AG09319 (cell line): ENCODE data around the gene GCH1.
"Not testable (repeated sequence)": the region's sequence is repeated elsewhere in the genome, so short reads cannot be mapped to it uniquely, and the experiment has no call there.

Source experiments
- DNase-seq: peaks from one replicate; pipeline ENCODE4 v3.0.0-alpha.2; 2010; ENCODE audit warnings: low read depth; ENCODE audit errors: extremely low read depth
- TF ChIP-seq, protein P1 (sequence below): IDR thresholded peaks from 2 replicates; pipeline ENCODE4 v1.5.1; 2011; ENCODE audit warnings: low read depth, mild to moderate bottlenecking, inconsistent platforms, low read length, moderate library complexity

GCH1 gene

DNA sequence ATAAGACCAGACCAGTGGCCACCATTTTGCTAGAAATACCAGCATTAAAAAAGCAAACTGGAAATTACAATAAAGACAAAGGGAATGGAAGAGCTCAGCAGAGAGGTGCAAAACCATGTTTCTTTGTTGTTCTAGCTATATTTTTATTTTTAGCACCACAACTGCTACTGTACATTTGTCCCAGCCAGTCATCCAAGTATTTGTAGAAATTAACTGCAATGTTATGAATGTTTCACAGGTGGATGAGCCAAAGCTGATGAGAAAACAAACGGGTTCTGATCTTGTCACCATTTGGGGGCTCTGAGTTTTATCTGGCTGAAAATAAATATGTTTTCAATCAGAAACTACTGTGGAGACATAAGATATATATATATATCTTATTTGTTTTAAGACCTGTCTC lies 24.9 kb upstream of the GCH1 start:
- DNase-seq = no peak
- TF ChIP-seq, protein P1, sequence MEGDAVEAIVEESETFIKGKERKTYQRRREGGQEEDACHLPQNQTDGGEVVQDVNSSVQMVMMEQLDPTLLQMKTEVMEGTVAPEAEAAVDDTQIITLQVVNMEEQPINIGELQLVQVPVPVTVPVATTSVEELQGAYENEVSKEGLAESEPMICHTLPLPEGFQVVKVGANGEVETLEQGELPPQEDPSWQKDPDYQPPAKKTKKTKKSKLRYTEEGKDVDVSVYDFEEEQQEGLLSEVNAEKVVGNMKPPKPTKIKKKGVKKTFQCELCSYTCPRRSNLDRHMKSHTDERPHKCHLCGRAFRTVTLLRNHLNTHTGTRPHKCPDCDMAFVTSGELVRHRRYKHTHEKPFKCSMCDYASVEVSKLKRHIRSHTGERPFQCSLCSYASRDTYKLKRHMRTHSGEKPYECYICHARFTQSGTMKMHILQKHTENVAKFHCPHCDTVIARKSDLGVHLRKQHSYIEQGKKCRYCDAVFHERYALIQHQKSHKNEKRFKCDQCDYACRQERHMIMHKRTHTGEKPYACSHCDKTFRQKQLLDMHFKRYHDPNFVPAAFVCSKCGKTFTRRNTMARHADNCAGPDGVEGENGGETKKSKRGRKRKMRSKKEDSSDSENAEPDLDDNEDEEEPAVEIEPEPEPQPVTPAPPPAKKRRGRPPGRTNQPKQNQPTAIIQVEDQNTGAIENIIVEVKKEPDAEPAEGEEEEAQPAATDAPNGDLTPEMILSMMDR = no peak

DNA sequence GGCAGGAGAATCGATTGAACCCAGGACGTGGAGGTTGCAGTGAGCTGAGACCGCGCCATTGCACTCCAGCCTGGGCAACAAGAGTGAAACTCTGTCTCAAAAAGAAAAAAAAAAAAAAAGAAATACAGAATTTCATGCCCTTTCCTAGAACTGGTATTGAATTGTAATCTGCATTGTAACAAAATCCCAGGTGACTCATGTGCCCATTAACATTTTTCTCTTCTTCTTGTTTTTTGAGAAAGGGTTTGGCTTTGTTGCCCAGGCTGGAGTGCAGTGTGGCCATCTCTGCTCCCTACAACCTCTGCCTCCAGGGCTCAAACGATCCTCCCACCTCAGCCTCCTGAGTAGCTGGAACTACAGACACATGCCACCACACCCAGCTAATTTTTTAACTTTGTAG lies 23.9 kb upstream of the GCH1 start:
- not testable (repeated sequence) for DNase-seq

GRCh38 chr14:54922598-54922997 lies 20.0 kb upstream of the GCH1 start:
- DNase-seq = peak; percentile 18
- TF ChIP-seq, protein P1 = no peak

- DNase-seq = no peak
- TF ChIP-seq, protein P1 = no peak
Observed at GRCh38 chr14:54920052-54920451, 17.4 kb upstream of the GCH1 start.

DNA sequence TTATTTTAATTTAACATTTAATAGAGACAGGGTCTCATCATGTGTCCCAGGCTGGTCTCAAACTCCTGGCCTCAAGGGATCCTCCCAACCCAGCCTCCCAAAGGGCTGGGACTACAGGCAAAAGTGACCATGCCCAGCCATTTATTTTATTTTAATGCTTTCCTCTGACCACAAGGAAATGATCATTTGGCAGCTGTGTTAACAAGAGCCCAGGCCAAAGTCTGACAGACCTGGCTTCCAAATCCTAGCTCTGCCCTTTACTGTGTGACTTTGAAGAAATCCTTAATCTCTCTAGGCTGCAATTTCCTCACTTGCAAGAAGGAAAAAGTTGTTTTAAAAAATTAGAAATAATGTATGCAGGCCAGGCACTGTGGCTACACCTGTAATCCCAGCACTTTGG lies 16.7 kb upstream of the GCH1 start:
- no peak for DNase-seq
- TF ChIP-seq, protein P1 = no peak

DNA sequence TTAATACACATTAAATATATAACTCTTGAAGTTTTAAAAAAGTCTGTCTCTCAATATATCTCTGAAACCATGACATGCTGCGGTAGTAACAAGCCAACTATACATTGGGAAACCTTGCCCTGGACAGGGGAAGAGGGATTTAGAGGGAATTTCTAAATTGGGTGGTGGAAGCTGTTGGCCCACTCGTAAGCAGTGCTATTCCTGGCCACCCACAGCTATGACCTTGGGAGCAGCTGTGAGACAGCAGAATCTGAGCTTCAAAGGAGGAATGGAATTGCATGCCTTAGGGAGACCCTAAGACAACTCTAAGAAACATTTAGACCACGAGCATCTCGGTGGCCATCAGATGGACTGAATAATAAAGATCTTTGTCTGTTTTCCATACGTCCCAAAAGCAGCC lies 15.8 kb upstream of the GCH1 start:
- TF ChIP-seq, protein P1 = no peak

DNA sequence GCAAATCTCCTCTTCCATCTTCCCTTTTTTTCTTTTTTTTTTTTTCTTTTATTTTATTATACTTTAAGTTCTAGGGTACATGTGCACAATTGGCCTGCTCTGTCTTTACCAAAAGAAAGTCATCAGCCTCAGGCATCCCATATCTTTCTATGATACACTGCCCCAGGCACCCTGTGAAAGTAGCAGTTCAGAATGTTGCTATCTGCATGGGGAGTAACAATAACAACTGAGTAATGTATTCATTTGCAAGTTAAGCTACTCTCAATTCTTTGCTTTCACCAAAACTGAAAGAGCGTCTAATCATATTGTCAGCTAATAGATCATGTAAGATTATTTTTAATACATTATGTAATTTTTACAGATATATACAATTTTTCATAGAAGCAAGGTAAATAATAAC lies 13.5 kb upstream of the GCH1 start:
- DNase-seq = no peak
- TF ChIP-seq, protein P1 = no peak

More for the DNA sequence above, 15.8 kb upstream of the GCH1 start:
- DNase-seq = no peak

DNA sequence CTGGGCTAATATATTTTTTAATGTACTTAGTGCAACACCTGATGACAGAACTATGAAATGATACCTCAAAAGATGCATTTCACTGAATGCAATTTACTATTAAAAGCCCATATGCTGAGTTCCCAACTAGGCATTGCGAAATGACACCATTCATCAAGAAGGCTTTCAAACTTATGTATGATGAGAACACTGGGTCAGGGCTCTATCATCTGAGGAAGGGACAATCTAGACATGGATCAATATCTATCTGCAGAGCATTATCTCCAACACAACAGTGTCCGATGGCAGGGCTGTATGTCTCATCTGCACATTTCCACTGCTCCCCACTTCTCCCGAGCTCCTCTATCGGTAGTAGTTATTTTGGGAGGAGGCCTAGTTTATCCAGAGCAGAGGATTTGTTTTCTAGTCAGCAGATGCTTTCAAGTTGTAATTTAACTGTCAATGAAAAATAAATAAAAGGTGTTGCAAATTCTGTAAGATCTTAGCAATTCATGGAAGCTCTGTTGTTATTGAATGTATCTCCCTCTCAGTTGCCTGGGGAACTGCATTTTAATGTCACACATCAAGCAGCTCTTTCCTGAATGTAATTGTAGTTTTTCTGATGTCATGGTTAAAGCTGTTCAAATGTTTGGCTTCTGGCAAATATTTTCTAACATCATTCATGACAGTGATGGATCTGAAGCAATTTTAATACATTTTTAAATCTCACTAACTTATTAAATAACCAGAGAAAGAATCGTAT lies 7.4 kb upstream of the GCH1 start:
- TF ChIP-seq, protein P1 = no peak
- DNase-seq = no peak

DNA sequence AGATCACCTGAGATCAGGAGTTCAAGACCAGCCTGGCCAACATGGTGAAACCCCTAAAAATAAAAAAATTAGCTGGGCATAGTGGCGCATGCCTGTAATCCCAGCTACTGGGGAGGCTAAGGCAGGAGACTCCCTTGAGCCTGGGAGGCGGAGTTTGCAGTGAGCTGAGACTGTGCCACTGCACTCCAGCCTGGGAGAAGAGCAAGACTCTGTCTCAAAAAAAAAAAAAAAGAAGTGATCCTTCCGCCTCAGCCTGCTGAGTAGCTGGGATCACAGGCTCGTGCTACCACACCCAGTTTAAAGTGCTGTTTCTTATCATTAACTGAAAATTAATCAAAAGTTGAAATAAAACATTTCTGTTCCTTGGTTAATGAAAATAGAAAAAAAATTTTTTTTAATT lies 6.3 kb upstream of the GCH1 start:
- DNase-seq = not testable (repeated sequence)
